SH-SY5Y (cell line): Measurements from ENCODE around the gene CLEC3A.

Experiments used
- GATA2 ChIP-seq: IDR thresholded peaks from 2 replicates; pipeline ENCODE4 v1.6.1; 2011; ENCODE audit warnings: mild to moderate bottlenecking, low read depth, low read length
- GATA3 ChIP-seq: IDR thresholded peaks from 2 replicates; pipeline ENCODE4 v1.6.1; 2011; ENCODE audit warnings: low read depth, mild to moderate bottlenecking, low read length, moderate library complexity

GRCh38 chr16:77987810-77988209 lies 34.5 kb upstream of the CLEC3A start:
- TF ChIP-seq GATA2: no peak
- TF ChIP-seq GATA3: no peak
